SKM-1 treated with dmso at 0.1 percent for 144 hours (cell line): ENCODE results near the gene RSBN1.

Experiments
- DNase-seq: peaks from one replicate; lab custom pipeline; 2025; ENCODE audit not compliant: unreplicated experiment; lab: John Stamatoyannopoulos, UW

RSBN1 gene

DNA sequence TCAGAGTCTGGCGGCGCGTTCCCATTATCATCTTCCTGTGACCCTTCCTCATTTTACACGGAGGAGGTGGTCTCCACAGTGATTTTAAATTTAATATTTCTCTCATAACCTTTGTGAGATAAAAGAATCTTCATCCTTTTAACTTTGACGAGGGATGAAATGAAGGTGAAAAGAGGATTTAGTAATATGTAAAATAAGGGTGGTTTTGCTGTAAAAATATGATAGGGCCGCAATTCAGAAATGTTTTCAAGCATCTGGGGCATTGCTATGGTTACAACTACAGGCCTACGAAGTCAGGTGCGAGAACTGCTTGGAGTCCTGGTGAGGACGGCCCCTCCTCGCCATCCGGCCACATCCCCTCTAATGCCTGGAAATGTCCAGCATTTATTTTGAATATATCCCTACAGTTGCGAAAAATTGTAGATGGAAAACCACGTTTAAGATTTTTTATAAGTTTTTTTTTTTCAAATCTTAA lies 422 bp upstream of the RSBN1 start:
- no peak for DNase-seq

- DNase-seq = peak; percentile 21
Measured at GRCh38 chr1:113811156-113811887, 954 bp downstream of the RSBN1 start.

DNA sequence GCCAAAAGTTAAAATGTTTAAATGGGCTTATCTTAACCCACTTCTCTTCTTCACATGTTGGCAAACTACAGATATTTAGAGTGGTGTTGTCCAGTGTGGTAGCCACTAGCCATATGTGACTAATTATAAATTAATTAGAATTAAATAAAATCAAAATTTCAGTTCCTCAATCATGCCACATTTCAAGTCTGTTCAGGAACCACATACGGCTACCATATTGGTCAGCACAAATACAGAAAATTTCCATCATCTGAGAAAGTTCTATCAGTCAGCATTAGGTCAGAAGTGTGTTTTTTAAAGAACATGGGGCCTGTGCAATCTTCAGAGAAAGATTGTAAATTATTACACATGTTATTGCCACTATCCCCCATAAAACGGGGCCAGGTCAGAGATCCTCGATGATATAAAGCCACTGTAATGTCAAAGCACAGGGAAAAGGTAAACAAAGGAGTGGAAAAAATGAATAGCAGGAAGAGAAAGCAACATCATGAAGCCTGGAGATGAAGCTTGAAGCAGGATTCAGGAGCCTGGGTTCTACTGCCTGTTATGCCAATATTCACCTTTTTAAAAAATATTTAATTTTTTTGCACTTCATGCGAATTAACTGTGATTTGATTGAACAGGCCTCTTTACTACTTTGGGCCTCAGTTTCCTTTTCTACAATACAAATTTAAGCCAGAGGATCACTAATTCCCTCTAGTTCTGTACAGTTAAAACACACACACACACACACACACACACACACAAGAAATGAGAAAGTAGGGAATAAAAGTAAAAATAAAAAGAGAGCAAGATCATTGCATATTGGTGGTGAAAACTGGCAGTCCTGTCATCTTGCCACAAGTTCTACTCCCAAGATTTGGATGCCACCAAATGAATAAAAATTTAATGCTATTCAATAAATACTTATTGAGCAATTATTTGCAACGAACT lies 2.3 kb downstream of the RSBN1 start:
- no peak for DNase-seq

DNA sequence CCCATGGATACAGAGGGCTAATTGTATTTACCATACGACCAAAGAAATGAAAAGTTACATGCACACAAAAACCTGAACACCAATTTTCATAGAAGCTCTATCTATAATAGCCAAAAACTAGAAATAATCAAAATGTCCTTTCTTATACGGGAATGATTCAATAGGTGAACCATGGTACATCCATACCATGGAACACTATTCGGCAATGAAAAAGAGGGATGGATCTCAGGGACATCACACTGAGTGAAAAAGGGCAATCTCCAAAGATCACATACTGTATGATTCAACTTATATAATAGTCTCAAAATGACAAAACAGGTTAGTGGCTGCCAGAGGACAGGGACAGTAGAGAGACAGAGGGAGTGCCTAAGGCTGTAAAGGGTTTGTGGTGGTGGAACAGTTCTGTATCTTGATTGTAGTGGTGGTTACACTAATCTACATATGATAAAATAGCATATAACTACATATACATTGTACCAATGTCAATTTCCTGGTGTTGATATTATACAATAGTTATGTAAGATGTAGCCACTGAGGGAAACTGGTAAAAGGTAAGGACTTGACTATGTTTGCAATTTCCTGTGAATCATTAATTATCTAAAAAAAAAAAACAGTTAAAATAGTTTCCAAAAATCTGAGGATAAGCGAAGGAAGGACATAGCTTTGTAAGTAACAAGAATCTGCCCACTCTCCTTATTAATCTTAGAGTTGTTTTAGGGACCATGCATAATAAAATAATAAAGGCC lies 3.7 kb downstream of the RSBN1 start:
- DNase-seq = no peak

DNA sequence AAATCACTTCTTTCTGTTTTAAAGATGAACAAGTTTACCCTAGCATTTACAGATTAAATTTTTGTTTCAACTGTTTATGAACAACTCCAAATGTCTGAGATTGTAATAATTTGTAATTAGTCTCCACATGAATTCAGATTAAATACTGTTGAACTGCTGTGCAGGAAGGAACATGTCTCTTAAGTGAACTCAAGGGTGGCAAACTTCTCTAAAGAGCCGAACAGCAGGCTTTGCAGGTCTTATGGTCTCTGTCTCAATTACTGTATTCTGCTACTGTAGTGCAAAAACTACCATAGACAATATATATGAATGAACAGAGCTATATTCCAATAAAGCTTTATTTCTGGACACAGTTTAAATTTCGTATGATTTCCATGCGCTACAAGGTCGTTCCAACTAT lies 6.6 kb downstream of the RSBN1 start:
- DNase-seq = no peak

GRCh38 chr1:113805256-113805531 lies 7.1 kb downstream of the RSBN1 start:
- no peak for DNase-seq

DNA sequence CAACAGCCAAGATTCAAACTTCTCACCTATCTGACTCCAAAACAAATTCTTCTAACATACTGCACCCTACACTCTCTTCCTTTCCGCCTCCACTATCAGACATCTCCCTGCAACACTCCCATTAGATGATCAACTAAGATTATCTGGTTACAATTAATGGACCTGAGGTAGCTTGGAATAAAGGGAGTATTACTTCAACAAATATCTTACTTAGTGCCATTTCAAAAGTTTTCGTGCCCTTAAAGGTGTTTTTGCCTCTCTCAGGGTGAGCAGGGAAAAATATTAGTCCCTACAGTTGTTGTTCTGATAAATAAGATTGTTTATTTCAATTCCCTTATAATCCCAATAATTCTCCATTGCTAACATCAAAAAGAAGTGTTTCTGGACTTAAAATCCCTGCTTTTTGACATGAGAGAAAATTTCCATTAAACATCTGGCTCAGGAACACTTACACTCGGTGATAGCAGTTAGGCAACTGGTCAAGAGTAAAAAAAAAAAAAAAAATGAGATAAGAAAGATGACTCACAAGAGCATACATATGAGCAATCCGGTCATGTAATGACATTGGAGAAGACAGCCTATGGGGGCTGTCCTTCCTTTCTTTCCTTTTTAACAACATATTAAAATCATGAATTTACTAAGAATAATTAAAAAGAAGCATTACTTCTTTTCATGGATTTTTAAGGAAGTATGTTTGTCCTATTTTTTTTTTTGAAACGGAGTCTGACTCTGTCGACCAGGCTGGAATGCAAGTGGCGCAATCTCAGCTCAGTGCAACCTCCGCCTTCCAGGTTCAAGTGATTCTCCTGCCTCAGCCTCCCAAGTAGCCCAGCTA lies 7.6 kb downstream of the RSBN1 start:
- DNase-seq = no peak

- DNase-seq = no peak
Measured at GRCh38 chr1:113802367-113803007, 9.8 kb downstream of the RSBN1 start.

DNA sequence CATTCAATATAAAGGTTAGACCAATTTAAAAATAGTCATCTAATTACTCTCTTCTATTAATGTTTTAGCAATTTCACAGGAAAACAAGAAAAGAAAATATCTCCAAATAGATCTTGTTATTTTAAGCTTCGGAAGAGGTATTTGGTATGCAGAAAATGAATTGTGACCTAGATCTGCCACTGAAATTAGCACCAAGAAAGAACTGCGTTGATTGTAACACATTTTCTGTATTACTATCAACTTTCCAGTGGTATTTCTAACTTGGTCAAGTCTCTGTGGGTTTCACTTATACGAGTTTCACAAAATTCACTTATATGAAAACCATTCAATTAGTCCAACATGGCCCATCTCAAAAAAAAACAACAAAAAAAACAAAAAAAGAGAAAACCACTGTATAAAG lies 11.8 kb downstream of the RSBN1 start:
- DNase-seq = no peak

- DNase-seq = no peak
Measured at GRCh38 chr1:113797472-113797871, 14.8 kb downstream of the RSBN1 start.

DNA sequence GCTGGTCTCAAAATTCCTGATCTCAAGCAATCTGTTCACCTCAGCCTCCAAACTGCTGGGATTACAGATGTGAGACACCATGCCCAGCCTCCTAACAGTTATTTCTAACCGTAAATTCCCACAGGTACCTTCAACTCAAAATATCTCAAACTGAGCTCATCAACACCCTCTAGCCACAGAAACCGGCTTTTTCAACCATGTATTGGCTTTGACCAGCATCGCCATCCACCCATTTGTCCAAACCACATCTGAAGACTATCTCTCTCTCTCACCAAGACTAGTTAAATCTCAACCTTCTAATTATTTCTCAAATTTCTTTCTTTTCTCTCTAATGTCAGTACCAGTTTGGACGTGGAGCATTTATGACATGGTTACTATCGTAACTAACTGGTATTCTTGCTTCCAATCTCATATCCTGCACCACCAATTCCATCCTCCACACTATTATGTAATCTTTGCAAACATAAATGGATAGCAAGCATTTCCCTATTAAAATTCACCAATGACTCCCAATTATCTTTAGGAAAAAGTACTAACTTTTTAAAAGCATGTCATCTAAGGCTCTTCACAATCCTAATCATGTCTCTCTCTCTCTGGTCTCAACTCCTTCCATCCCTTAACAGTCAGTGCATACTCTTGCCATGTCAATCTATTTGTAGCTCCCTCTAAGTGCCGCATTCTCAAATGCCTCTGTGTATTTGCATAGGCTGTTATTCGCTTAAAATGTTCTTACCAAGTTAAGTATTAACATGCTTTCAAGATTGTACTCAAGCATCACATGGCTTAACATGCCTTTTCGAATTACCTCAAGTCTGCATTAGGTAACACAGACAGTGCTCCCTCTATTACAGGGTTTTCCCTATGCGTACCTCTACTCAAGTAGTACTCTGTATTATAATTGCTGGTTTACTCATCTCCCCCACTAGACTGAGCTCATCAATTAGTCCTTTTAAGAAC lies 18.1 kb downstream of the RSBN1 start:
- DNase-seq = no peak

DNA sequence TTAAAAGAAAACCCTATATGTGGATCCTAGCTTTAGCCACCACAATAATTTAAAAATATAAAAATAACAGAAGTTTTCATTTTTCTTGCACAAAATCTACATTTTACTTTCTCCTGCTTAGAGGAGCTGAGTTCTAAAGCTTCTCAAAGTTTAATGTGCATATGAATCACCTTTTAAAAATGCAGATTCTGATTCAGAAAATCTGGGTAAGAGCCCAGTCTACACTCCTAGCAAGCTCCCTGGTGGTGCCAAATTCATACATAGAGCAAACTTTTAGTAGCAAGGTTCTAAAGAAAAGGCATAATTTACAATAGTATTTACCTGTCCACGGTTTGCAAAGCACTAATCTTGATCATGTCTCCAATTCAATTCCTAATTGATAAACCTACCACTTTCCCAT lies 19.3 kb downstream of the RSBN1 start:
- no peak for DNase-seq

- no peak for DNase-seq
Measured at GRCh38 chr1:113792471-113792870, 19.8 kb downstream of the RSBN1 start.

GRCh38 chr1:113788802-113789201 lies 23.5 kb downstream of the RSBN1 start:
- DNase-seq = no peak

GRCh38 chr1:113787663-113788062 lies 24.6 kb downstream of the RSBN1 start:
- no peak for DNase-seq

DNA sequence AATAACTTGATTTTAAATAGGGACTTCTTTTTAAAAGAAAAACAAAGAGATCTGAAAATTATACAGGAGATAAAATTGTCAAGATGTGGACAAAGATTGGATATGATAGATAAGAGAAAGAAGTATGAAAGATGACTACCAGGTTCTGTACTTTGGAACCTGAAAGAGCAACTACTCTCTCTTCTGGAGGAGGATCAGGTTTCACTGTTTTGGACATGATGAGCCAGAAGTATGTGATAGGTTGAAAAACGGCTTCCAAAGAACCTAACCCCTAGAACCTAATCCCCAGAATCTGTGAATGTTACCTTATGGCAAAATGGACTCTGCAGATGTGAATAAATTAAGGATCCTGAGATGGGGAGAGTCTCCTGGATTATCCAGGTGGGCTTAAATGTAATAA lies 26.2 kb downstream of the RSBN1 start:
- no peak for DNase-seq

GRCh38 chr1:113784104-113784779 lies 28.0 kb downstream of the RSBN1 start:
- no peak for DNase-seq

GRCh38 chr1:113783254-113784103 lies 28.8 kb downstream of the RSBN1 start:
- peak; percentile 92 for DNase-seq
